ENCODE measurements around the gene DHX15.

The DHX15 gene

DNA sequence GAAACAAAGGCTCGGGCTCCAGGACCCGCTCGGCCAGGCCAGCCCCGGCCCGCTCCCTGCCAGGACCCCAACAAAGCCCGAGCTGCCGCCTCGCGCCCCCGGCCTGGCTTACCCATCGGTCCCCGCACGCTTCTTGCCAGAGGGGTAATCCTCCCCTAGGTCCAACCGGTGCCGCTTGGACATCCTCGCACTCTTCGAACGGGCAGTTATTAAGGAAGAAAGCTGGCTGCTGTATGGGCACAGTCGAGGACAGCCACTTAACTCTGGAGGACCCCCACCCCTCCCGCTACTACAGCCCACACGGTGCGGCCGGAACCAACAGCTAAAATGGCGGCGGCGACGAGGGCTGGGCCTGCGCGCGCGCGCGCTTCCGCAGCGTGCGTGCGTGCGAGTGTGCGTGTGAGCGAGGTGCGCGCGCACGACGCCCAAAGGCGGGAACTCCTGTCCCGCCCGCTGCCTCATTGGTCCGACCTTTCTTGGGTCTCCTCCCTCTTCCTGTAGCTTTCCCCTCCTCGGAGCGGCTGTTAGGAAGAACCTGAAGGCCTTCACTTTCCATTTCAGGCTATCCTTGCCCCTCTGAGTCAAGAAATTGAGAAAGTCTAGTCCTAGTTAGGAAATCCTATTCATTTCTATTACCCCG lies at the start of gene DHX15:
Gene DHX15 (minus strand): TSS at position 344 of the 640 bp plus-strand sequence. CDS start 161 bp downstream, at position 183.
- Mint-ChIP-seq H3K27ac (ENCODE audit: low read depth) (peak within 1 kb of the TSS; percentile 90), H3K4me1 (peaks cover 41% of the 10 kb centered on the region), H3K9me3 (no peaks in the 10 kb centered on the region), H3K36me3 (ENCODE audit: insufficient read depth) (peaks cover 18% of the 10 kb centered on the region), H3K27me3 (no peaks in the 10 kb centered on the region), H3K4me3 (peak within 1 kb of the TSS; percentile 93)
- DNase-seq (ENCODE audit: low spot score in 2 of 2) (peak; percentile 77 to 83), ATAC-seq (replicated peaks; ENCODE audit: extremely low read depth, poor library complexity, severe bottlenecking) (peak; percentile 93)

DNA sequence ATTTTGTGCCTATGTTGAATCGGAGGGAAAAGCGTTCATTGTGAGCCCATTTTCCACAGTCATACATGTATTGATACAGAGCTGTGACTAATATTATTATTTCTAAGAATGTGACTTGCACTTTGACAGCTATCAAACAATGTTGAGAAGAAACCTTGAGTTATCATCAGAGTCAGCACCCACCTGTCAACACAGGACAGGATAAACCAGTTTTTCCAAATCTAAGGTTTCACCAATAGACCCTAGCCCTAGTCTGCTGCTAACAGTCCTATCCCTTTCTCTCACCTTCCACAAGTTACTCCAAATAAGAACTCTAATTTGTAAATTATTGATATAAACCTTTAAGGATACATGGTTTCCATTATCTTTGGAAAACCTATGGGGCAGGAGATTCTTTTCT lies 47.7 kb upstream of the DHX15 start:
- DNase-seq (ENCODE audit: low spot score in 2 of 2), result no peak
- Mint-ChIP-seq H3K27ac (ENCODE audit: low read depth) (no peak overlapping the region), H3K4me3 (no peak overlapping the region), H3K4me1 (no peaks in the 10 kb centered on the region), H3K9me3 (no peaks in the 10 kb centered on the region), H3K36me3 (ENCODE audit: insufficient read depth) (no peaks in the 10 kb centered on the region), H3K27me3 (peaks cover 46% of the 10 kb centered on the region)
- no peak for ATAC-seq (replicated peaks; ENCODE audit: extremely low read depth, poor library complexity, severe bottlenecking)

DNA sequence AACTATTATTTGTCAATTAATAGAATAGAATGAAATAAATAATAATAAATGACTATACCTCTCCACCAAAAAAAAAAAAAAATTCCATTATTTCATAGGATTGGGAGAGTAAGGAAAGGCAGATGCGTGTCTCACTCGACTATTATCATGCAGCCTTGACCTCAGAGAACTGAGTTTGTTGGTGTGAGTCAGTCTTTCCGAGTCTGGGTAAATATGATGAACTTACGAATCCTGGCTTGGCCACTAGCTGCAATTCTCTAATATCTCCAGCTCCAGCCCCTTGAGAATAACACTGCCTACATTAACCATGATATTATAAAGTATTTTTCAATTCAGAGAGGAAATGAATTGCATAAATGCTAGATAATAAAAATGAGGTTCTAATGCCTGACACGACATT lies 46.6 kb upstream of the DHX15 start:
- no peaks in the 10 kb centered on the region for H3K4me1 Mint-ChIP-seq
- peaks cover 48% of the 10 kb centered on the region for H3K27me3 Mint-ChIP-seq
- no peaks in the 10 kb centered on the region for H3K9me3 Mint-ChIP-seq
- no peaks in the 10 kb centered on the region for H3K36me3 Mint-ChIP-seq (ENCODE audit: insufficient read depth)
- H3K4me3 Mint-ChIP-seq, result no peak overlapping the region
- DNase-seq (ENCODE audit: low spot score in 2 of 2) (no peak), ATAC-seq (replicated peaks; ENCODE audit: extremely low read depth, poor library complexity, severe bottlenecking) (no peak)
- no peak overlapping the region for H3K27ac Mint-ChIP-seq (ENCODE audit: low read depth)

DNA sequence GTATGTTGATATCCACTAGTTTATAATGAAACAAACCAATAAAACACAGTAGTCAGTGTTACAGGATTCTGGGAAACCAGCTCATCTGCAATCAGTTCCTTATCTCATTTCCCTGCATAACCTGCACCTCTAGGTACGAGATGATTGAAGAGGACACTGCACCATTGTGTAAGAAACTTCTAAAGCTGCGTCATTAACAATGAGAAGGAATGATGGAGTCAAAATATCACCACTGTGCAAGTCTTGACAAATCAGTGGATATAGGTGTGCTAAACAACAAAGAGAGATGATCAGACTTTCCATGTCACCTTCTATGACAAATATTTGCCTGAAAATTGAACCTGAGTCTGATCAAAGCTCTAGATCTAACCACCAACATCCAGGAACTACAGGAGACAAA lies 40.7 kb upstream of the DHX15 start:
- H3K9me3 Mint-ChIP-seq, result peaks cover 8% of the 10 kb centered on the region
- no peak for ATAC-seq (replicated peaks; ENCODE audit: extremely low read depth, poor library complexity, severe bottlenecking)

DNA sequence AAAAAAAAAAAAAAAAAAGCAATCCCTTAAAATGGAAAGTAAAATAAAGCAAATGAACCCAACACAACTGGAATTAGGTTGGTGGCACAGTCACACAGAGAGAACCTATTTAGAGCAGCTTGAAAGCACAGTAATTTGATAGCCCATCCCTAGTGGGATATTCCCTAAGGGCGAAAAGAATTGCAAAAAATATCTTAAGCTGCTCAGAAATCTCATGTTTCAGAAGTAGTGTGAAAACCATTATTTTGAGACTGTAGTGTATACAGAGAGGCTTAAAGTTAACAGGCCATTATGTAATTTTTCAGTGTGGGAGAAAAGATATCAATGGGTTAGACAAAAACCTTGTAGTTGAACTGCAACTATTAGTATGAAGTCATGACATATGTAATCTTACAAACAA lies 40.0 kb upstream of the DHX15 start:
- Mint-ChIP-seq H3K36me3 (ENCODE audit: insufficient read depth) (no peaks in the 10 kb centered on the region), H3K27me3 (peaks cover 72% of the 10 kb centered on the region), H3K4me1 (no peaks in the 10 kb centered on the region)

More for the DNA sequence above, 40.7 kb upstream of the DHX15 start:
- DNase-seq (ENCODE audit: low spot score in 2 of 2), result no peak
- Mint-ChIP-seq H3K27me3 (peaks cover 72% of the 10 kb centered on the region), H3K4me1 (no peaks in the 10 kb centered on the region), H3K36me3 (ENCODE audit: insufficient read depth) (no peaks in the 10 kb centered on the region), H3K4me3 (no peak overlapping the region), H3K27ac (ENCODE audit: low read depth) (no peak overlapping the region)

DNA sequence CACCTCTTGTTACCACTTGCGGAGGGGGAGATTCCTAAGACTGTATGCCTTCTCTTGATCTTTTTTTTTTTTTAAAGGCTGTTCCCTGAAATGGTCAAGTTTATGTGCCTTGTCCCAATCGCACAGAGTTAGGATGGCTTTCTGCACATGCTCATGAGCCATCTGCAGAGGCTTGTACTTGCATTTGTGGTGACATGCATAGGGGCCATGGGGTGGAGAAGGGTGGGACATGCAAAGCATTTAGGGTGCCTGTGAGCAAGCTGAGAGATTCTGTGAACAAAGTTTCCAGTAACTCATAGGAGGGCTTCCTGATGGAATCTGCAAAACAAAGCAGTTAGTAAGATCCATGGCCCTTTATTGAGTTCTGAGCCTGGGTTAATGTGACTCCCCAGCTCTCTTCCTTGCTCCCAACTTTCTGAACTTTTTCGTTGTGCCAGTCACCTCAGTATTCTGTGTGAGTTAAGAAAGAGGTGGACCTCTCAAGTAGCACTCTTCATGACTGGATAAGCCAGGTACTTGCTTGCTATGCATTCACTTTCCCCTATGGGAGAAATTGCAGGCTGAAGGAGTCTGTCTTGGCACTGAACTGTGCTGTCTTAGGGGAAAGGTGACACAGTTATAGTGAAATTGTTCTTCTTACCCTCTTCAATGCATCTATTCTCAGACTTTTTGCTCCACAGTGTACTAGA lies 37.9 kb upstream of the DHX15 start:
- no peaks in the 10 kb centered on the region for H3K36me3 Mint-ChIP-seq (ENCODE audit: insufficient read depth)
- no peaks in the 10 kb centered on the region for H3K4me1 Mint-ChIP-seq
- peaks cover 13% of the 10 kb centered on the region for H3K9me3 Mint-ChIP-seq
- ATAC-seq (replicated peaks; ENCODE audit: extremely low read depth, poor library complexity, severe bottlenecking), result no peak
- H3K27ac Mint-ChIP-seq (ENCODE audit: low read depth), result no peak overlapping the region
- DNase-seq (ENCODE audit: low spot score in 2 of 2), result no peak
- peaks cover 52% of the 10 kb centered on the region for H3K27me3 Mint-ChIP-seq
- H3K4me3 Mint-ChIP-seq, result no peak overlapping the region

More for the DNA sequence above, 40.0 kb upstream of the DHX15 start:
- H3K4me3 Mint-ChIP-seq, result no peak overlapping the region
- H3K27ac Mint-ChIP-seq (ENCODE audit: low read depth), result no peak overlapping the region
- ATAC-seq (replicated peaks; ENCODE audit: extremely low read depth, poor library complexity, severe bottlenecking), result no peak
- DNase-seq (ENCODE audit: low spot score in 2 of 2), result no peak
- peaks cover 13% of the 10 kb centered on the region for H3K9me3 Mint-ChIP-seq

GRCh38 chr4:24615977-24616376 lies 31.6 kb upstream of the DHX15 start:
- Mint-ChIP-seq H3K36me3 (ENCODE audit: insufficient read depth) (no peaks in the 10 kb centered on the region), H3K9me3 (peaks cover 11% of the 10 kb centered on the region), H3K4me1 (no peaks in the 10 kb centered on the region), H3K4me3 (no peak overlapping the region), H3K27ac (ENCODE audit: low read depth) (no peak overlapping the region), H3K27me3 (peaks cover 19% of the 10 kb centered on the region)
- no peak for DNase-seq (ENCODE audit: low spot score in 2 of 2)
- no peak for ATAC-seq (replicated peaks; ENCODE audit: extremely low read depth, poor library complexity, severe bottlenecking)

DNA sequence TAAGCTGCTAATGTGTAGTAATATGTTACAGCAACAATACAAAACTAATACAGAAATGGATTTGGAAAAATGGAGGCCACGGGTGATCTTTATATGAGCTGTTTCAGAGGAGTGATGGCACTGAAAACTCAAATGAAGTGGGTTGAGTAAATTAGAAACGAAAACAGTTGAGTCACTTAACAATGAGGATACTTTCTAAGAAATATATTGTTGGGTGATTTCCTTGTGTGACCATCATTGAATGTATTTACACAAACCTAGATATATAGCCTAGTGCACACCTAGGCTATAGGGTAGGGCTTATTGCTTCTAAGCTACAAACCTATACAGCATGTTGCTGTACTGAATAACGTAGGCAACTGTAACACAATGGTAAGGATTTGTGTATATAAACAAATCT lies 30.5 kb upstream of the DHX15 start:
- no peaks in the 10 kb centered on the region for H3K4me1 Mint-ChIP-seq
- H3K27me3 Mint-ChIP-seq, result peaks cover 15% of the 10 kb centered on the region
- peaks cover 3% of the 10 kb centered on the region for H3K9me3 Mint-ChIP-seq
- ATAC-seq (replicated peaks; ENCODE audit: extremely low read depth, poor library complexity, severe bottlenecking), result no peak
- no peak overlapping the region for H3K4me3 Mint-ChIP-seq
- H3K27ac Mint-ChIP-seq (ENCODE audit: low read depth), result no peak overlapping the region
- H3K36me3 Mint-ChIP-seq (ENCODE audit: insufficient read depth), result no peaks in the 10 kb centered on the region
- DNase-seq (ENCODE audit: low spot score in 2 of 2), result no peak

DNA sequence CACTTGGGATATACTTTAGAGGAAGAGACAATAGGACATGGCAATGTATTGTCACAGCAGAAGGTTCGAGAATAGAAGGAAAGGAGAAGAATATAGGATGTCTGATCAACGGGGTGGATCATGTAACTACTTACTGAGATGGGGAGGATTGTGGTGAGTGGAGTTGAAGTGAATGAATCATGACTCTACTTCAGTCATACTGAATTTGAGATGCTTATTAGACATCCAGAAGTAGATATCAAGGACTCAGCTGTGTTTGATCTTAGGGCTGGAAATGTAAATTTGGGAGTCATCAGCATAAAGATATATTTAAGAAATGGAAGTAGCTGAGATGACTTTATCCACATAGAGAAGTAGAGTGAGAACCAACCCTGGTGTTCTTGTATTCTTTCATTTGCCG lies 29.1 kb upstream of the DHX15 start:
- ATAC-seq (replicated peaks; ENCODE audit: extremely low read depth, poor library complexity, severe bottlenecking) (no peak), DNase-seq (ENCODE audit: low spot score in 2 of 2) (no peak)
- Mint-ChIP-seq H3K36me3 (ENCODE audit: insufficient read depth) (no peaks in the 10 kb centered on the region), H3K4me1 (no peaks in the 10 kb centered on the region), H3K9me3 (no peaks in the 10 kb centered on the region), H3K4me3 (no peak overlapping the region), H3K27me3 (peaks cover 19% of the 10 kb centered on the region), H3K27ac (ENCODE audit: low read depth) (no peak overlapping the region)

DNA sequence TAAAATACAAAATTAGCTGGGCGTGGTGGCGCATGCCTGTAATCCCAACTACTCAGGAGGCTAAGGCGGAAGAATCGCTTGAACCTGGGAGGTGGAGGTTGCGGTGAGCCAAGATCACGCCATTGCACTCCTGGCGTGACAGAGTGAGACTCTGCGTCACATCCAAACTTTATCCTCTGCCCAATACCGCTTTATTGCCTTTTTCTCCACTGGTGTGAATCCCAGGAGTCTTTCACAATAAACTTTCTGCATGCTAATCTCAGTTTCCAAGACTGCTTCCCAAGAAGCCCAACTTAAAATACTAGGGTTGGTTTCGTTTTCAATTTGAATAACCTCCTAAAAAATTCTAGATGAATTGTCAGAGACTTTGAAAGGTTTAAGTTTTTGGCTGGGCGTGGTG lies 27.2 kb upstream of the DHX15 start:
- H3K4me3 Mint-ChIP-seq, result no peak overlapping the region
- DNase-seq (ENCODE audit: low spot score in 2 of 2) (no peak), ATAC-seq (replicated peaks; ENCODE audit: extremely low read depth, poor library complexity, severe bottlenecking) (no peak)
- no peak overlapping the region for H3K27ac Mint-ChIP-seq (ENCODE audit: low read depth)
- peaks cover 19% of the 10 kb centered on the region for H3K27me3 Mint-ChIP-seq
- H3K9me3 Mint-ChIP-seq, result no peaks in the 10 kb centered on the region
- no peaks in the 10 kb centered on the region for H3K4me1 Mint-ChIP-seq
- no peaks in the 10 kb centered on the region for H3K36me3 Mint-ChIP-seq (ENCODE audit: insufficient read depth)

DNA sequence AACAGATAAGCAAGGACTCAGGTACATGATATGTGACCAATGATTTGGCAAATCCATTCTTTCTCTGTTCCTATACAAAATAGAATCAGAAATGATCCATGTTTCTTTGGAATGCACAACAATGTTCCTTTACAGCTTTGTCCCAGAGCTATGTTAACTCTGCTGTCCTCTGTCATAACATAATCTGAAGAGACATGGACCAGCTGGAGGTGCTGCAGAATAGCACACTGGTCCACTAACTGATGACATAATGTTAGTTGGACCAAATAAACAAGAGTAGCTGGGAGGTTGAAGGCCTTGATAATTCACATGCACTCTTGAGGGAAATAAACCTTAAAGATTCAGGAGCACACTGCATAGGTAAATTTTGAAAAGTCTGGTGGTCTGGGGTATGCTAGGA lies 23.0 kb upstream of the DHX15 start:
- Mint-ChIP-seq H3K4me1 (no peaks in the 10 kb centered on the region), H3K9me3 (no peaks in the 10 kb centered on the region), H3K36me3 (ENCODE audit: insufficient read depth) (no peaks in the 10 kb centered on the region), H3K4me3 (no peak overlapping the region), H3K27ac (ENCODE audit: low read depth) (no peak overlapping the region), H3K27me3 (peaks cover 19% of the 10 kb centered on the region)
- no peak for ATAC-seq (replicated peaks; ENCODE audit: extremely low read depth, poor library complexity, severe bottlenecking)
- DNase-seq (ENCODE audit: low spot score in 2 of 2), result no peak

- Mint-ChIP-seq H3K27ac (ENCODE audit: low read depth) (no peak overlapping the region), H3K4me1 (no peaks in the 10 kb centered on the region), H3K36me3 (ENCODE audit: insufficient read depth) (no peaks in the 10 kb centered on the region), H3K27me3 (peaks cover 25% of the 10 kb centered on the region), H3K9me3 (no peaks in the 10 kb centered on the region), H3K4me3 (no peak overlapping the region)
- ATAC-seq (replicated peaks; ENCODE audit: extremely low read depth, poor library complexity, severe bottlenecking) (no peak), DNase-seq (ENCODE audit: low spot score in 2 of 2) (no peak)
Measured at GRCh38 chr4:24605216-24605615, 20.9 kb upstream of the DHX15 start.

DNA sequence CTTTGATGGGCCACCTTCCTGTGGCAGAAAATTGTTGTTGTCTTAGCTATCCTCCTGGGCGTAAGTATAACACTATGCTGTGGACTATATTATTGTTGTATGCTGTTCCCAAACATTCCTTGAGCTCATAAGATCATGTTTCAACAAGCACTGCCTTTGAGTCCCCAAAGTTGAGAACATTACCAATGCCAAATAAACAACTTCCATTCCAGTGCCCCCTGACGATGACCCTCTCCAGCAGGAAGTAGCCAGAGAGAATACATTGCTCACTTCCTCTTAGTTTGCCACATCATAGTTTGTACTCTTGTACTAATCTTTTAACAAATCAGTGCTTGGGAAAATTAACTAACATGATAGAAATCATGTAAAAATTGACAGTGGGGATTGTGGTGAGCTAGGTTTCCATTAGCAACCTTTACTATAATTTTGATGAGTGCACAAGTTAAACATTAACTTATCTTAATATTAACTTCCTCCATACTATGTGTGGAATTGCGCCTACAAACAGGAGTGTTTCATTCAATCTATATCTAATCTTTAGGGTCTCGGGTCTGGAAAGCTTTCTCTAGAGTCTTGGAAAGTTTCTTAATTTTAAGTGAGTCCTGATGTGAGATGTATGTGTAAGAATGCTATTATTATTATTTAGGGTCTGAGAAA lies 20.3 kb upstream of the DHX15 start:
- H3K36me3 Mint-ChIP-seq (ENCODE audit: insufficient read depth), result no peaks in the 10 kb centered on the region
- no peak overlapping the region for H3K4me3 Mint-ChIP-seq
- H3K9me3 Mint-ChIP-seq, result no peaks in the 10 kb centered on the region
- peaks cover 29% of the 10 kb centered on the region for H3K27me3 Mint-ChIP-seq
- H3K27ac Mint-ChIP-seq (ENCODE audit: low read depth), result no peak overlapping the region
- no peak for DNase-seq (ENCODE audit: low spot score in 2 of 2)
- H3K4me1 Mint-ChIP-seq, result no peaks in the 10 kb centered on the region
- no peak for ATAC-seq (replicated peaks; ENCODE audit: extremely low read depth, poor library complexity, severe bottlenecking)
